Neural progenitor cell (in vitro differentiated cells): ENCODE results near the gene POU6F1. TPM values are rescaled to one million over a fixed set of nuclear protein-coding genes. Genes with fewer than 3 reads are reported as not detected.

Source experiments
- DNase-seq: peaks from one replicate; pipeline ENCODE4 v3.0.0-alpha.2; 2016; ENCODE audit warnings: low spot score
- H2AFZ ChIP-seq: fragments of 200-600 bp; sonication (generic); replicated peaks from 2 replicates; pipeline ENCODE4 v1.6.1; 2016; ENCODE audit warnings: antibody characterized with exemption
- H3F3A ChIP-seq: fragments of 200-600 bp; sonication (generic); 2 replicates; pipeline ENCODE4 v1.6.1; 2016; ENCODE audit warnings: antibody characterized with exemption, low read depth
- H3K27ac ChIP-seq: fragments of 200-600 bp; sonication (generic); 2 replicates; pipeline ENCODE4 v1.5.1; 2016; ENCODE audit warnings: mild to moderate bottlenecking
- H3K27me3 ChIP-seq: fragments of 200-600 bp; sonication (generic); 2 replicates; pipeline ENCODE4 v1.6.1; 2016; ENCODE audit warnings: mild to moderate bottlenecking, moderate library complexity
- H3K36me3 ChIP-seq: fragments of 200-600 bp; sonication (generic); 2 replicates; pipeline ENCODE4 v1.5.1; 2016
- H3K4me1 ChIP-seq: fragments of 200-600 bp; sonication (generic); 2 replicates; pipeline ENCODE4 v1.6.1; 2016; ENCODE audit warnings: mixed run types
- H3K4me2 ChIP-seq: fragments of 200-600 bp; sonication (generic); 2 replicates; pipeline ENCODE4 v1.6.1; 2016
- H3K4me3 ChIP-seq: fragments of 200-600 bp; sonication (generic); 2 replicates; pipeline ENCODE4 v1.5.1; 2016
- H3K79me2 ChIP-seq: fragments of 200-600 bp; sonication (generic); 2 replicates; pipeline ENCODE4 v1.6.1; 2016; ENCODE audit warnings: low read depth
- H3K9ac ChIP-seq: fragments of 200-600 bp; sonication (generic); 2 replicates; pipeline ENCODE4 v1.6.1; 2016
- H3K9me3 ChIP-seq: fragments of 200-600 bp; sonication (generic); 2 replicates; pipeline ENCODE4 v1.5.1; 2016; ENCODE audit warnings: low read depth
- H4K20me1 ChIP-seq: fragments of 200-600 bp; sonication (generic); 2 replicates; pipeline ENCODE4 v1.6.1; 2016; ENCODE audit warnings: low read depth
- H3K27ac Mint-ChIP-seq: 3 replicates; pipeline ENCODE4 v1.8.0; 2021; ENCODE audit warnings: mixed read lengths
- H3K27me3 Mint-ChIP-seq: 2 replicates; pipeline ENCODE4 v1.8.0; 2022; ENCODE audit warnings: low read depth, mild to moderate bottlenecking, inconsistent platforms, moderate library complexity, mixed read lengths; ENCODE audit not compliant: insufficient read depth
- H3K36me3 Mint-ChIP-seq: 3 replicates; pipeline ENCODE4 v1.8.0; 2021; ENCODE audit warnings: mixed read lengths
- H3K4me1 Mint-ChIP-seq: 3 replicates; pipeline ENCODE4 v1.8.0; 2021; ENCODE audit warnings: mixed read lengths
- H3K4me3 Mint-ChIP-seq: 3 replicates; pipeline ENCODE4 v1.8.0; 2021; ENCODE audit warnings: mild to moderate bottlenecking, moderate library complexity, mixed read lengths
- H3K9me3 Mint-ChIP-seq: 3 replicates; pipeline ENCODE4 v1.8.0; 2020; ENCODE audit warnings: mixed read lengths
- CTCF ChIP-seq: fragments of 200-600 bp; sonication (generic); IDR thresholded peaks from 2 replicates; pipeline ENCODE4 v1.5.1; 2017; ENCODE audit warnings: antibody characterized with exemption, mild to moderate bottlenecking
- EZH2 ChIP-seq: fragments of 200-600 bp; sonication (generic); IDR thresholded peaks from 2 replicates; pipeline ENCODE4 v1.6.1; 2017; ENCODE audit warnings: antibody characterized with exemption, mild to moderate bottlenecking, moderate library complexity
- EZH2phosphoT487 ChIP-seq: fragments of 200-600 bp; sonication (generic); IDR thresholded peaks from 2 replicates; pipeline ENCODE4 v1.6.1; 2017; ENCODE audit warnings: antibody characterized with exemption
- total RNA-seq: library from RNA; depleted of rRNA; stranded (reverse); fragments of >200 nt; gene quantifications from 2 replicates; pipeline ENCODE4 v1.2.3, GENCODE V29; 2015; ENCODE audit warnings: low replicate concordance

The POU6F1 gene
- total RNA-seq, 1 donor from 2014 or later = 1.6 TPM

GRCh38 chr12:51163795-51164194 is 54.1 kb downstream of the POU6F1 start:
- Histone ChIP-seq H3K4me1 (no peaks in the 10 kb centered on the region), H3K27ac (no peak overlapping the region), H3K27me3 (no peaks in the 10 kb centered on the region), H3K79me2 (peaks cover 99% of the 10 kb centered on the region), H3K9ac (no peak overlapping the region), H3K9me3 (no peaks in the 10 kb centered on the region), H2AFZ (no peak overlapping the region), H3F3A (no peaks in the 10 kb centered on the region), H3K36me3 (no peaks in the 10 kb centered on the region), H3K4me3 (no peak overlapping the region), H4K20me1 (peaks cover 26% of the 10 kb centered on the region), H3K4me2 (no peak overlapping the region)
- Mint-ChIP-seq H3K4me1 (peaks cover 4% of the 10 kb centered on the region), H3K9me3 (no peaks in the 10 kb centered on the region), H3K36me3 (peaks cover 13% of the 10 kb centered on the region), H3K27me3 (no peaks in the 10 kb centered on the region), H3K4me3 (no peak overlapping the region), H3K27ac (no peak overlapping the region)
- no peak for DNase-seq
- TF ChIP-seq EZH2 (no peak), CTCF (no peak), EZH2phosphoT487 (no peak)

DNA sequence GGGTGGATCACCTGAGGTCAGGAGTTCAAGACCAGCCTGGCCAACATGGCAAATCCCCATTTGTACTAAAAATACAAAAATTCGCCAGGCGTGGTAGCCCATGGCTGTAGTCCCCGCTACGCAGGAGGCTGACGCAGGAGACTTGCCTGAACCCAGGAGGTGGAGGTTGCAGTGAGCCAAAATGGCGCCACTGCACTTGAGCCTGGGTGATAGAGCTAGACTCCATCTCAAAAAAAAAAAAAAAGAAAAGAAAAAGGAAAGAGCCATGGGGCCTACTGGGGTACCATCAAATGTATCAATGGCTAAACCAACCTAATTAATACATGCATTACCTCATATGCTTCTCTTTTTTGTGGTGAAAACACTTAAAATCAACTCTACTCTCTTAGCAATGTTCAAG is 55.6 kb downstream of the POU6F1 start:
- Histone ChIP-seq H3K9me3 (no peaks in the 10 kb centered on the region), H3K4me2 (no peak overlapping the region), H4K20me1 (peaks cover 28% of the 10 kb centered on the region), H3K4me3 (no peak overlapping the region), H3F3A (no peaks in the 10 kb centered on the region), H3K79me2 (peaks cover 96% of the 10 kb centered on the region), H3K27ac (no peak overlapping the region), H3K27me3 (no peaks in the 10 kb centered on the region), H3K4me1 (no peaks in the 10 kb centered on the region), H3K36me3 (no peaks in the 10 kb centered on the region), H2AFZ (no peak overlapping the region), H3K9ac (no peak overlapping the region)
- peaks cover 4% of the 10 kb centered on the region for H3K4me1 Mint-ChIP-seq
- DNase-seq = no peak
- H3K4me3 Mint-ChIP-seq = no peak overlapping the region
- H3K36me3 Mint-ChIP-seq = peaks cover 13% of the 10 kb centered on the region
- H3K27me3 Mint-ChIP-seq = no peaks in the 10 kb centered on the region
- no peak for TF ChIP-seq EZH2
- TF ChIP-seq EZH2phosphoT487 = no peak
- TF ChIP-seq CTCF = no peak
- H3K9me3 Mint-ChIP-seq = no peaks in the 10 kb centered on the region
- H3K27ac Mint-ChIP-seq = no peak overlapping the region

GRCh38 chr12:51160814-51161459 is 56.9 kb downstream of the POU6F1 start:
- no peaks in the 10 kb centered on the region for H3K9me3 Mint-ChIP-seq
- no peaks in the 10 kb centered on the region for H3K27me3 Mint-ChIP-seq
- no peak overlapping the region for H3K4me3 Mint-ChIP-seq
- DNase-seq = no peak
- Histone ChIP-seq H3K4me2 (no peak overlapping the region), H3K27ac (peak overlapping the region; percentile 34), H3K9ac (no peak overlapping the region), H3K79me2 (peaks cover 89% of the 10 kb centered on the region), H3K4me1 (no peaks in the 10 kb centered on the region), H4K20me1 (peaks cover 28% of the 10 kb centered on the region), H2AFZ (no peak overlapping the region), H3K9me3 (no peaks in the 10 kb centered on the region), H3K27me3 (no peaks in the 10 kb centered on the region), H3K4me3 (no peak overlapping the region), H3F3A (no peaks in the 10 kb centered on the region), H3K36me3 (no peaks in the 10 kb centered on the region)
- TF ChIP-seq EZH2 (no peak), EZH2phosphoT487 (no peak)
- H3K36me3 Mint-ChIP-seq = peaks cover 13% of the 10 kb centered on the region
- H3K4me1 Mint-ChIP-seq = peaks cover 4% of the 10 kb centered on the region
- H3K27ac Mint-ChIP-seq = peak overlapping the region; percentile 34

- Histone ChIP-seq H3K9ac (no peak overlapping the region), H3K27me3 (no peaks in the 10 kb centered on the region), H3K79me2 (peaks cover 82% of the 10 kb centered on the region), H3F3A (no peaks in the 10 kb centered on the region), H3K27ac (no peak overlapping the region), H3K4me3 (no peak overlapping the region), H4K20me1 (peaks cover 18% of the 10 kb centered on the region), H3K4me2 (no peak overlapping the region), H3K9me3 (no peaks in the 10 kb centered on the region), H3K36me3 (no peaks in the 10 kb centered on the region), H3K4me1 (no peaks in the 10 kb centered on the region), H2AFZ (no peak overlapping the region)
- no peaks in the 10 kb centered on the region for H3K9me3 Mint-ChIP-seq
- no peak for DNase-seq
- no peaks in the 10 kb centered on the region for H3K27me3 Mint-ChIP-seq
- H3K4me1 Mint-ChIP-seq = peaks cover 4% of the 10 kb centered on the region
- H3K4me3 Mint-ChIP-seq = no peak overlapping the region
- no peak for TF ChIP-seq EZH2
- TF ChIP-seq EZH2phosphoT487 = no peak
- TF ChIP-seq CTCF = no peak
- H3K27ac Mint-ChIP-seq = no peak overlapping the region
- H3K36me3 Mint-ChIP-seq = peaks cover 5% of the 10 kb centered on the region
Observed at GRCh38 chr12:51156245-51156765, 61.6 kb downstream of the POU6F1 start.
